Activated CD4-positive, alpha-beta T cell treated with anti-CD3 and anti-CD28 coated beads, Interleukin-2, amount 50 U/mL, for 16 hours (primary cell): ENCODE results near the gene ING4.

Source experiments
- DNase-seq: peaks from one replicate; pipeline ENCODE4 v3.0.0-alpha.2; 2020

Gene ING4

DNA sequence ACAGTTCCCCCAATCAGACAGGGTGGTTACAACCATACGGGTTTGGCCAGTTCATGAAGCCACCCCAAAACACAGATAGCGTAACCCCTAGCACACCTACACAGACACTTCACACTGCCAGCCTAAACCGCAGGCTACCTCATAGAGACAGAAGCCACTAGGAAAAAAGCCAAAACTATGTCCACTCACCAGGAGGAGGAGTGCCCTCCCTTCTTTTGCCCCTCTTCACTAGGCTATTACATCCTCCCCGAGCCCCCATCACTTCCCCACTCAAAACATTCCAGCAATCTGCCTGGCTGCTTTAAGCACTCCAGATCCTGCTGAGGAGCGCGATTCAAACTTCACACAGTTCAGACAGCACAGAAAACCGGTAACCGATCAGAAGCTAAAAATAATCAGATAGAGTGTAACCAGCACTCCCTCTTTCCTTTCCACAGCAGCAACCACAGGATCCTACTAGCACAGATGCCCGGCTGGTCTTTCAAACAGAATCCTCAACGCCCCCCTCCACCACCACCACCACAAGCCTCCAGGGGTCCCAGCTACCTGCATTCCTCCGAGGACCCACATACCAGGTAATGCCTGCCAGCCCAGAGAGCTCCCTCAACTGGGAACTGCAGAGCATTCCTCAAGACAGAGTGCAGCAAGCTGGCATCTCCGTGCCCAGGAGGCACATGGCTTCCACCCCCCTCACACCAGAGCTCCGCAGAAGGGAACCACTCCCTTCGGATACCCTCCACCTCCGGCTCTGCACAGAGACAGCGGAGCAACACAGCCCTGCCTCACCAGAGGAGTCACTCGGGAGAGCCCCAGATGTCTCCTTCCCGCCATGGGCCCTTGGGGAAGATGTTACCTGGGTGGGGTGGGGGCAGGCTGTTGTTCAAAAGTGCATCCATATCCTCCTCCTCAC lies 57.2 kb downstream of the ING4 start:
- DNase-seq, result peak; percentile 44

GRCh38 chr12:6604259-6605029 lies 58.5 kb downstream of the ING4 start:
- no peak for DNase-seq

DNA sequence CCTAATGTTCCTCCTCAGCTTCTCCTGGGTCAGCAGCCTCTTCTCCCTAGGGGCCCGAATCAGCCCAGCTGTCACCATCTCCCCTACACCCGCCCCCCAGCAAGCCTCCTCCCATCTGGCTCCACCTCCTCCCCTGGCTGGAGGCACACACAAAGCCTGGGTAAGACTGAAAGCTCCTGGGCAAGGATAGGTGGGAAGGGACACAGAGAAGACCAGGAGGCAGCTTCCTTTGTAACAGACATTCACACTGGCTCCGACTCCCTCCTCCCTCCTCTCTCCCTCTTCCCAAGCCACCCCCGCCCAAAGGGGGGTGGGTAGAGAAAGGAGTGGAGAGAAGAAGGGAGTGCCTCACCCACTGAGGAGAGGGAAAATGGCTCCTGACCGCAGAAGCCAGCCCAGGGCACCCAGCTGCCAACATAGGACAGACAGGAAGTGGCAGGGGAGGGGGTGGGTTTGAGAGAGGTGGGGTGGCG lies 59.8 kb downstream of the ING4 start:
- DNase-seq, result peak; percentile 42

DNA sequence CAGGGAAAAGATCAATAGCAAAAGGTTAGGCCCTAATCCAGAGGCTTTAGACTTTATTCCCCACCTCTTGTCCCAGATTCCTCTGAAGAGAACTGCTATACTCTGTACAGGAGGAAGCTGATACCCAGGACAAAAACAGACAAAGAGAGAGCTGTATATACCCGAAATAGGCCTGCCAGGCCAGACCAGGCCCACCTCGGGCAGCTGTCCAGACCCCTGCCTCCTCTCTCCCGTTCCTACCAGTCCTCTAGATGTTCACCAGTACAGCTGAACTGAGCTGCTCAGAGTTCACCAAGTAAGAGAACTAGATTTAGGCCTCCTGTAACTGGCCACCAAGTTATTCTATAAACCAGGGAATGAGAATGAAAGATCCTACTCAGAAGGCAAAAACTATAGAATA lies 60.4 kb downstream of the ING4 start:
- DNase-seq, result no peak
